ENCODE results near the gene MSI2. TPM values are rescaled to one million over a fixed set of nuclear protein-coding genes. Genes with fewer than 3 reads are reported as not detected.

Gene MSI2
- total and polyA plus RNA-seq, 2 experiments from 2014 or later, result 18.9 to 41.8 TPM

- no peaks in the 10 kb centered on the region for H3K27me3 ChIP-seq (ENCODE audit: insufficient read depth)
- H3K27ac Mint-ChIP-seq, result no peak overlapping the region
- H4K20me1 ChIP-seq (replicated peaks; ENCODE audit: insufficient read depth), result 0 out of 2 replicates have a peak, but pooled peaks cover 3% of the 10 kb centered on the region
- no peak overlapping the region for H3K27ac ChIP-seq (ENCODE audit: low read depth)
- no peaks in the 10 kb centered on the region for H3F3A ChIP-seq (replicated peaks; ENCODE audit: low read depth)
- H3K4me3 Mint-ChIP-seq, result no peak overlapping the region
- TF ChIP-seq ETS1 (IDR thresholded peaks at IDR 0.05) (no peak), EZH2phosphoT487 (IDR thresholded peaks at IDR 0.05; ENCODE audit: unreplicated experiment) (no peak), CTCF (conservative IDR thresholded peaks at IDR 0.05; ENCODE audit: low read depth in 2 of 2) (no peak), EZH2 (IDR thresholded peaks at IDR 0.05; ENCODE audit: low read depth, unreplicated experiment) (no peak), REST (IDR thresholded peaks at IDR 0.05; ENCODE audit: unreplicated experiment) (no peak), ZNF462 (CRISPR knock-in tag; IDR thresholded peaks at IDR 0.05) (no peak), POLR2AphosphoS5 (IDR thresholded peaks at IDR 0.05; ENCODE audit: low read depth) (no peak), JUNB (IDR thresholded peaks at IDR 0.05; ENCODE audit: unreplicated experiment) (no peak), STAT1 (IDR thresholded peaks at IDR 0.05; ENCODE audit: unreplicated experiment) (no peak), ZNF114 (CRISPR knock-in tag; IDR thresholded peaks at IDR 0.05) (no peak), CREB1 (CRISPR knock-in tag; IDR thresholded peaks at IDR 0.05; ENCODE audit: low read depth) (no peak), NANOG (IDR thresholded peaks at IDR 0.05; ENCODE audit: borderline replicate concordance) (no peak), ZNF331 (CRISPR knock-in tag; IDR thresholded peaks at IDR 0.05; ENCODE audit: low read depth) (no peak)
- H2AFZ ChIP-seq, result no peak overlapping the region
- no peak overlapping the region for H3K4me3 ChIP-seq
- no peak for ATAC-seq
- no peak for DNase-seq (ENCODE audit: low spot score)
- no peaks in the 10 kb centered on the region for H3K36me3 Mint-ChIP-seq (ENCODE audit: low read depth)
- H3K4me1 Mint-ChIP-seq, result peaks cover 41% of the 10 kb centered on the region
- no peaks in the 10 kb centered on the region for H3K9me2 ChIP-seq (ENCODE audit: insufficient read depth)
- H3K4me2 ChIP-seq, result no peak overlapping the region
- H3K4me1 ChIP-seq (ENCODE audit: insufficient read depth), result peaks cover 7% of the 10 kb centered on the region; the same call in 1 of the 2 replicates
- H3K27me3 Mint-ChIP-seq (ENCODE audit: insufficient read depth, low read depth, poor library complexity), result peaks cover 4% of the 10 kb centered on the region
- no peaks in the 10 kb centered on the region; the same call in 2 of the 3 replicates for H3K9me3 Mint-ChIP-seq
- no peaks in the 10 kb centered on the region for H3K36me3 ChIP-seq (ENCODE audit: insufficient read depth)
- H3K79me2 ChIP-seq (replicated peaks; ENCODE audit: insufficient read depth), result no peaks in the 10 kb centered on the region; the same call in 1 of the 2 replicates
These were observed 232.5 kb downstream of the MSI2 start for GRCh38 chr17:57488856-57489255.

Data from GM23338 (cell line).